ENCODE measurements around the gene GNA14.

DNA sequence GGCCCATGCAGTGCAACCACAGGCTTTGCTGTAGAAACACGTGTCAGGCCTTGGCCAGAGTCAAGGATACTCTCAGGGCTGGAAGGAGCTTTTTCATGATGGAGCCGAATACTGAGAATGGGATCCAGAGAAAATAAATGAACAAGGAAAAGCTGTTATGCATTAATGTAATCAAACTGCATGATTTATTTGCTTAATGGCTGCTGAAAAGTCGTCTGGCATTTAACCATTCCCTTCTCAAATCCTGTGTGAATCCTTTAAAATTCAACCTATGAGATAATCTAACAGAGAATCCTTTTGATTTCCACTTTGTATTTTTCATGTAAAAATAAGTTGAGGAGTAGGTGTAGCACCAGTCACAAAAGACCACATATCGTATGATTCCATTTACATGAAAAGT, 24.1 kb upstream of the GNA14 start:
- no peak for TF ChIP-seq POLR2A (IDR thresholded peaks at IDR 0.05)
- TF ChIP-seq, protein P1, sequence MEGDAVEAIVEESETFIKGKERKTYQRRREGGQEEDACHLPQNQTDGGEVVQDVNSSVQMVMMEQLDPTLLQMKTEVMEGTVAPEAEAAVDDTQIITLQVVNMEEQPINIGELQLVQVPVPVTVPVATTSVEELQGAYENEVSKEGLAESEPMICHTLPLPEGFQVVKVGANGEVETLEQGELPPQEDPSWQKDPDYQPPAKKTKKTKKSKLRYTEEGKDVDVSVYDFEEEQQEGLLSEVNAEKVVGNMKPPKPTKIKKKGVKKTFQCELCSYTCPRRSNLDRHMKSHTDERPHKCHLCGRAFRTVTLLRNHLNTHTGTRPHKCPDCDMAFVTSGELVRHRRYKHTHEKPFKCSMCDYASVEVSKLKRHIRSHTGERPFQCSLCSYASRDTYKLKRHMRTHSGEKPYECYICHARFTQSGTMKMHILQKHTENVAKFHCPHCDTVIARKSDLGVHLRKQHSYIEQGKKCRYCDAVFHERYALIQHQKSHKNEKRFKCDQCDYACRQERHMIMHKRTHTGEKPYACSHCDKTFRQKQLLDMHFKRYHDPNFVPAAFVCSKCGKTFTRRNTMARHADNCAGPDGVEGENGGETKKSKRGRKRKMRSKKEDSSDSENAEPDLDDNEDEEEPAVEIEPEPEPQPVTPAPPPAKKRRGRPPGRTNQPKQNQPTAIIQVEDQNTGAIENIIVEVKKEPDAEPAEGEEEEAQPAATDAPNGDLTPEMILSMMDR (IDR thresholded peaks at IDR 0.05) = no peak

Measured in lower leg skin (tissue), 3 donors.